GM19328 (cell line): ENCODE data around the gene EP400.

Experiments used
- ATAC-seq: cut with Tn5 transposase; IDR thresholded peaks from one replicate; pipeline ENCODE4 v1.9.1; 2021; ENCODE audit warnings: mild to moderate bottlenecking, moderate library complexity; ENCODE audit not compliant: unreplicated experiment

The EP400 gene

GRCh38 chr12:132062481-132062880, 112.7 kb downstream of the EP400 start:
- no peak for ATAC-seq

- no peak for ATAC-seq
Observed at GRCh38 chr12:132063491-132063890, 113.7 kb downstream of the EP400 start.

GRCh38 chr12:132064631-132065030, 114.9 kb downstream of the EP400 start:
- no peak for ATAC-seq

- no peak for ATAC-seq
Observed at GRCh38 chr12:132065203-132065602, 115.5 kb downstream of the EP400 start.

- ATAC-seq = no peak
Observed at GRCh38 chr12:132065609-132066344, 116.0 kb downstream of the EP400 start.

GRCh38 chr12:132066345-132066685, 116.6 kb downstream of the EP400 start:
- no peak for ATAC-seq

- ATAC-seq = no peak
Observed at GRCh38 chr12:132066749-132067148, 117.0 kb downstream of the EP400 start.

- ATAC-seq = no peak
Observed at GRCh38 chr12:132067182-132067581, 117.4 kb downstream of the EP400 start.

- no peak for ATAC-seq
Observed at GRCh38 chr12:132068250-132068649, 118.5 kb downstream of the EP400 start.

GRCh38 chr12:132069336-132069985, 119.7 kb downstream of the EP400 start:
- ATAC-seq = no peak

GRCh38 chr12:132070298-132070697, 120.6 kb downstream of the EP400 start:
- ATAC-seq = no peak

- peak; percentile 72 for ATAC-seq
Observed at GRCh38 chr12:132071040-132071810, 121.5 kb downstream of the EP400 start.

- ATAC-seq = no peak
Observed at GRCh38 chr12:132071830-132072384, 122.2 kb downstream of the EP400 start.

GRCh38 chr12:132074216-132074615, 124.5 kb downstream of the EP400 start:
- no peak for ATAC-seq

- no peak for ATAC-seq
Observed at GRCh38 chr12:132075026-132075713, 125.4 kb downstream of the EP400 start.

GRCh38 chr12:132075714-132076553, 126.2 kb downstream of the EP400 start:
- ATAC-seq = no peak

GRCh38 chr12:132076711-132077110, 127.0 kb downstream of the EP400 start:
- ATAC-seq = no peak

GRCh38 chr12:132077322-132078100, 127.8 kb downstream of the EP400 start:
- no peak for ATAC-seq

- no peak for ATAC-seq
Observed at GRCh38 chr12:132078190-132078589, 128.4 kb downstream of the EP400 start.
